Neural cell (in vitro differentiated cells): ENCODE results near the gene NFASC. TPM values are rescaled to one million over a fixed set of nuclear protein-coding genes. Genes with fewer than 3 reads are reported as not detected.

Source experiments
- H2AFZ ChIP-seq: fragments of 200-600, 300-800 bp; sonication (generic), shearing (Covaris generic); 2 replicates; pipeline ENCODE4 v1.6.0; 2014; ENCODE audit warnings: low read depth, mild to moderate bottlenecking, antibody characterized with exemption, low read length, moderate library complexity
- H3F3A ChIP-seq: fragments of 200-600 bp; shearing (Covaris generic); 2 replicates; pipeline ENCODE4 v1.6.1; 2016; ENCODE audit warnings: mild to moderate bottlenecking, moderate library complexity, mixed read lengths, antibody characterized with exemption, low read length; ENCODE audit not compliant: insufficient read depth, poor library complexity, severe bottlenecking
- H3K27ac ChIP-seq: fragments of 200-600, 300-800 bp; sonication (generic), shearing (Covaris generic); 2 replicates; pipeline ENCODE4 v1.5.1; 2014; ENCODE audit warnings: mild to moderate bottlenecking, low read length, moderate library complexity
- H3K27me3 ChIP-seq: fragments of 300-800, 200-600 bp; sonication (generic), shearing (Covaris generic); 2 replicates; pipeline ENCODE4 v1.6.0; 2014; ENCODE audit warnings: mild to moderate bottlenecking, low read depth, low read length, moderate library complexity; ENCODE audit not compliant: insufficient read depth
- H3K36me3 ChIP-seq: fragments of 300-800, 200-600 bp; sonication (generic), shearing (Covaris generic); 2 replicates; pipeline ENCODE4 v1.5.1; 2014; ENCODE audit warnings: mild to moderate bottlenecking, antibody characterized with exemption, low read length, moderate library complexity; ENCODE audit not compliant: insufficient read depth
- H3K4me2 ChIP-seq: fragments of 300-800, 200-600 bp; sonication (generic), shearing (Covaris generic); 2 replicates; pipeline ENCODE4 v1.6.0; 2014; ENCODE audit warnings: mild to moderate bottlenecking, low read length
- H3K4me3 ChIP-seq: fragments of 300-800, 200-600 bp; sonication (generic), shearing (Covaris generic); 2 replicates; pipeline ENCODE4 v1.5.1; 2014; ENCODE audit warnings: mild to moderate bottlenecking, low read length, moderate library complexity
- H3K79me2 ChIP-seq: fragments of 200-600 bp; shearing (Covaris generic); replicated peaks from 2 replicates; pipeline ENCODE4 v1.6.0; 2014; ENCODE audit warnings: mild to moderate bottlenecking, low read length, moderate library complexity; ENCODE audit not compliant: insufficient read depth
- H3K9ac ChIP-seq: fragments of 300-800, 200-600 bp; sonication (generic), shearing (Covaris generic); 2 replicates; pipeline ENCODE4 v1.6.1; 2016; ENCODE audit warnings: mild to moderate bottlenecking, low read length, mixed read lengths
- H3K9me2 ChIP-seq: fragments of 200-600 bp; shearing (Covaris generic); 2 replicates; pipeline ENCODE4 v1.6.1; 2016; ENCODE audit warnings: mild to moderate bottlenecking, low read length, mixed read lengths; ENCODE audit not compliant: insufficient read depth
- H3K9me3 ChIP-seq: fragments of 200-600, 300-800 bp; sonication (generic), shearing (Covaris generic); 2 replicates; pipeline ENCODE4 v1.6.1; 2016; ENCODE audit warnings: mild to moderate bottlenecking, mixed run types, low read length, moderate library complexity, mixed read lengths
- H4K20me1 ChIP-seq: fragments of 200-600 bp; shearing (Covaris generic); 2 replicates; pipeline ENCODE4 v1.6.1; 2016; ENCODE audit warnings: mild to moderate bottlenecking, mixed run types; ENCODE audit not compliant: insufficient read depth
- EP300 ChIP-seq: fragments of 450-650 bp; conservative IDR thresholded peaks from 2 replicates; pipeline ENCODE4 v1.6.1; 2014; ENCODE audit warnings: antibody characterized with exemption, mild to moderate bottlenecking, moderate library complexity; ENCODE audit not compliant: poor library complexity, severe bottlenecking
- EZH2 ChIP-seq: fragments of 200-600, 300-800 bp; shearing (Covaris generic), sonication (generic); IDR thresholded peaks from 2 replicates; pipeline ENCODE4 v1.6.1; 2014; ENCODE audit warnings: antibody characterized with exemption, low read length, borderline replicate concordance, mild to moderate bottlenecking; ENCODE audit not compliant: insufficient read depth, poor library complexity, severe bottlenecking
- MXI1 ChIP-seq: fragments of 450-650 bp; conservative IDR thresholded peaks from 2 replicates; pipeline ENCODE4 v1.6.1; 2014; ENCODE audit warnings: antibody characterized with exemption, mild to moderate bottlenecking; ENCODE audit not compliant: poor library complexity, severe bottlenecking
- POLR2AphosphoS5 ChIP-seq: IDR thresholded peaks from 2 replicates; pipeline ENCODE4 v1.6.1; 2012
- RAD21 ChIP-seq: fragments of 450-650 bp; conservative IDR thresholded peaks from 2 replicates; pipeline ENCODE4 v1.6.1; 2014; ENCODE audit warnings: antibody characterized with exemption, mild to moderate bottlenecking, moderate library complexity
- SMC3 ChIP-seq: fragments of 450-650 bp; conservative IDR thresholded peaks from 2 replicates; pipeline ENCODE4 v1.6.1; 2014; ENCODE audit warnings: antibody characterized with exemption, mild to moderate bottlenecking, moderate library complexity; ENCODE audit not compliant: poor library complexity
- TAF1 ChIP-seq: IDR thresholded peaks from 2 replicates; pipeline ENCODE4 v1.6.1; 2012; ENCODE audit warnings: low read depth
- polyA plus RNA-seq: library from polyadenylated mRNA; depleted of rRNA; stranded (reverse); fragments of >200 nt; gene quantifications from 2 replicates; pipeline ENCODE4 v1.2.3, GENCODE V29; 2014
- TF ChIP-seq, protein P1 (sequence below): IDR thresholded peaks from 2 replicates; pipeline ENCODE4 v1.6.1; 2012; ENCODE audit warnings: borderline replicate concordance
- TF ChIP-seq, protein P2 (sequence below): fragments of 450-650 bp; IDR thresholded peaks from 2 replicates; pipeline ENCODE4 v1.5.1; 2014; ENCODE audit warnings: antibody characterized with exemption, mild to moderate bottlenecking, moderate library complexity; ENCODE audit not compliant: poor library complexity, severe bottlenecking

NFASC gene
- polyA plus RNA-seq, 1 donor from 2014 or later, result 23.9 TPM

DNA sequence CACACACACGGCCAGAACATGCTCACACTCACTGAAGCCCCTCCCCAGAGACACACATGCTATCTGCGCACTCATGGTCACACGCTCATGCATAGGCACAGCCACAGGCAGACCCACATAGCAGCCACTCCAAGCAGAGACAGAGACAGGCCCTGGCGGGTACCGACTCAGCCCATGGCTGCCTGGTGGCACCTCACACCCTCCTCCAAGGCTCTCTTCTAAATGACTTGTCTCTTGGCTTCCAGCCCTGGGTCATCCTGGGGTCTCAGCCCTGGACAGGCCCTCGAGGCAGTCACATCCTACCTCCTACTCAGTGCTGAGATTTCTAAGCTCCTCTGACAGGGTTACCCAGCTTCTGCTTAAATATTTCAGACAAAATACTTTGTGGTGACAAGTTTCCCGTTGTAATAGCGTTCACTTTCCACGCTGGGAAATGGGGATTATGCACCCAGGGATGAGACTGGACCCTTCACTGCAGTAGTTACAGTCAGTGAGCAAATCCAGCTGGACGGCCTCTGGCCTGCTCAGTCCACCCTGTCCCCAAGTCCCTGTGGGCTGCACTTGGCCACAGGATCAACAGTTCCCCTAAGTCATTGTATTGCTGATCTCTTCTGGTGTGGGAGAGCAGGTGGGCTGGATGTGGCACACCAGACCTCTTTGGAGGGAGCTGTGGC, 2.9 kb upstream of the NFASC start:
- Histone ChIP-seq H3F3A (no peaks in the 10 kb centered on the region), H3K9me2 (no peaks in the 10 kb centered on the region), H3K4me2 (no peak overlapping the region), H3K27me3 (no peaks in the 10 kb centered on the region), H3K79me2 (peaks cover 7% of the 10 kb centered on the region), H3K27ac (no peak overlapping the region), H3K4me3 (no peak overlapping the region), H2AFZ (no peak overlapping the region), H3K36me3 (no peaks in the 10 kb centered on the region), H4K20me1 (no peaks in the 10 kb centered on the region), H3K9me3 (no peaks in the 10 kb centered on the region), H3K9ac (no peak overlapping the region)
- no peak for TF ChIP-seq MXI1
- no peak for TF ChIP-seq POLR2AphosphoS5
- TF ChIP-seq TAF1, result no peak
- TF ChIP-seq, protein P1, sequence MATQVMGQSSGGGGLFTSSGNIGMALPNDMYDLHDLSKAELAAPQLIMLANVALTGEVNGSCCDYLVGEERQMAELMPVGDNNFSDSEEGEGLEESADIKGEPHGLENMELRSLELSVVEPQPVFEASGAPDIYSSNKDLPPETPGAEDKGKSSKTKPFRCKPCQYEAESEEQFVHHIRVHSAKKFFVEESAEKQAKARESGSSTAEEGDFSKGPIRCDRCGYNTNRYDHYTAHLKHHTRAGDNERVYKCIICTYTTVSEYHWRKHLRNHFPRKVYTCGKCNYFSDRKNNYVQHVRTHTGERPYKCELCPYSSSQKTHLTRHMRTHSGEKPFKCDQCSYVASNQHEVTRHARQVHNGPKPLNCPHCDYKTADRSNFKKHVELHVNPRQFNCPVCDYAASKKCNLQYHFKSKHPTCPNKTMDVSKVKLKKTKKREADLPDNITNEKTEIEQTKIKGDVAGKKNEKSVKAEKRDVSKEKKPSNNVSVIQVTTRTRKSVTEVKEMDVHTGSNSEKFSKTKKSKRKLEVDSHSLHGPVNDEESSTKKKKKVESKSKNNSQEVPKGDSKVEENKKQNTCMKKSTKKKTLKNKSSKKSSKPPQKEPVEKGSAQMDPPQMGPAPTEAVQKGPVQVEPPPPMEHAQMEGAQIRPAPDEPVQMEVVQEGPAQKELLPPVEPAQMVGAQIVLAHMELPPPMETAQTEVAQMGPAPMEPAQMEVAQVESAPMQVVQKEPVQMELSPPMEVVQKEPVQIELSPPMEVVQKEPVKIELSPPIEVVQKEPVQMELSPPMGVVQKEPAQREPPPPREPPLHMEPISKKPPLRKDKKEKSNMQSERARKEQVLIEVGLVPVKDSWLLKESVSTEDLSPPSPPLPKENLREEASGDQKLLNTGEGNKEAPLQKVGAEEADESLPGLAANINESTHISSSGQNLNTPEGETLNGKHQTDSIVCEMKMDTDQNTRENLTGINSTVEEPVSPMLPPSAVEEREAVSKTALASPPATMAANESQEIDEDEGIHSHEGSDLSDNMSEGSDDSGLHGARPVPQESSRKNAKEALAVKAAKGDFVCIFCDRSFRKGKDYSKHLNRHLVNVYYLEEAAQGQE, result no peak
- no peak for TF ChIP-seq EZH2
- no peak for TF ChIP-seq EP300
- TF ChIP-seq RAD21, result no peak
- TF ChIP-seq SMC3, result no peak
- TF ChIP-seq, protein P2, sequence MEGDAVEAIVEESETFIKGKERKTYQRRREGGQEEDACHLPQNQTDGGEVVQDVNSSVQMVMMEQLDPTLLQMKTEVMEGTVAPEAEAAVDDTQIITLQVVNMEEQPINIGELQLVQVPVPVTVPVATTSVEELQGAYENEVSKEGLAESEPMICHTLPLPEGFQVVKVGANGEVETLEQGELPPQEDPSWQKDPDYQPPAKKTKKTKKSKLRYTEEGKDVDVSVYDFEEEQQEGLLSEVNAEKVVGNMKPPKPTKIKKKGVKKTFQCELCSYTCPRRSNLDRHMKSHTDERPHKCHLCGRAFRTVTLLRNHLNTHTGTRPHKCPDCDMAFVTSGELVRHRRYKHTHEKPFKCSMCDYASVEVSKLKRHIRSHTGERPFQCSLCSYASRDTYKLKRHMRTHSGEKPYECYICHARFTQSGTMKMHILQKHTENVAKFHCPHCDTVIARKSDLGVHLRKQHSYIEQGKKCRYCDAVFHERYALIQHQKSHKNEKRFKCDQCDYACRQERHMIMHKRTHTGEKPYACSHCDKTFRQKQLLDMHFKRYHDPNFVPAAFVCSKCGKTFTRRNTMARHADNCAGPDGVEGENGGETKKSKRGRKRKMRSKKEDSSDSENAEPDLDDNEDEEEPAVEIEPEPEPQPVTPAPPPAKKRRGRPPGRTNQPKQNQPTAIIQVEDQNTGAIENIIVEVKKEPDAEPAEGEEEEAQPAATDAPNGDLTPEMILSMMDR, result no peak

DNA sequence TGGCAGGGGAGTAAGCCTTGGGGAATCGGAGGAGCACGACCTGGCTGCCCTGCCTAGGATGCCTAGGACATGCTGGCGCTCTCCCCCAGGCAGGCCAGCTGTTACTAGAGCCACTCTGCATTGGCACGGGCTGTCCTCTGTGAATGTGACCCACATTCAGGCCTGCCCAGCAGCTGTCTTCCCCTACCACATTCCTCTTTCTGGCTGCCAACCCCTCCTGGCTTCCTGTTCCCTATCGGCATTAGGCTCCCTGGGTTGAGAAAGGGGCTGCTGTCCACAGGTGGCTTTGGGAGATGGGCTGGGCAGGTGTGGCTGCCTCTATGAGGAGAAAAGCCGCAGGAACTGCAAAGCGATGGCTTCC, 2.3 kb upstream of the NFASC start:
- H3K27me3 ChIP-seq, result no peaks in the 10 kb centered on the region
- peaks cover 10% of the 10 kb centered on the region for H3K79me2 ChIP-seq
- H3K9me3 ChIP-seq, result no peaks in the 10 kb centered on the region
- no peak overlapping the region for H3K4me3 ChIP-seq
- no peaks in the 10 kb centered on the region for H3K9me2 ChIP-seq
- H3K9ac ChIP-seq, result no peak overlapping the region
- H3F3A ChIP-seq, result no peaks in the 10 kb centered on the region
- no peaks in the 10 kb centered on the region for H3K36me3 ChIP-seq
- H3K4me2 ChIP-seq, result no peak overlapping the region
- TF ChIP-seq POLR2AphosphoS5 (no peak), EP300 (no peak), TAF1 (no peak), EZH2 (no peak), RAD21 (no peak), SMC3 (no peak), MXI1 (no peak)
- TF ChIP-seq, protein P2, result no peak
- TF ChIP-seq, protein P1, result no peak
- H3K27ac ChIP-seq, result no peak overlapping the region
- no peak overlapping the region for H2AFZ ChIP-seq
- no peaks in the 10 kb centered on the region for H4K20me1 ChIP-seq
